ENCODE data around the gene PRDM10.
A peak's percentile ranks its signal among the peaks of the same experiment; 100 is the strongest.

PRDM10 gene

DNA sequence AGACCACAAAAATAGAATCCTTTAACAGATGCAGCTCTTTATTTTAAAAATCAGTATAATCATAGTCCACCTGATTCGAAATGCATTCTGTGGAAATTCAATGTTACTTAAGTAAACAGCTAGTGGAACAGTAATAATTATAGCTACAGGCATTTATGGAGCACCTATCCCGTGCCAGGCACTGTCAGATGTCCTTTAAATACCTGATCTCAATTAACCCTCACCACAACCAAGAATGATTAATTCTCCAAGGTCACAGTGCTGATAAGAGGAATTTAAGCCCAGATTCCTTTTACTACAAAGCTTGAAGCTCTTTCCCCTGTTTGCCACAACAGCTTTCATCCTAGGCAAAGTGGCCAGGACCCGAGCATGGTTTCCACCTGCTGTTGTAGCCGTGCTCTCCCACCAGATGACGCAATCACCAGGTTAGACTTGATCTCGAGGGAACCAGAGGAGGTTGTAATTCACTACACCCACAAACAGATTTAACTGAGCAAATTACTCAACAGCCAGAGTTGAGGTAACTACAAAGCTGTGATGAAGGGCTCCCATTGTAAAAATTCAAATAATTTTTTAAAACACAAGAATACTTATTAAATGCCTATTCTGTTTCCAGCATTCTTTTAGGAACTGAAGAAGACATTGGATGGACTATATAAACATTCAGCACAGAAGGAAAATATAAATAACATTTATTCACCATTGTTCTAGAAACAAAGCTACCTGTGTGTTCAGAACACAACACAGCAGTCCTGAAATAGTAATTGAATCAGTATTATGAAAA is 10.3 kb downstream of the PRDM10 start:
- H3K4me3 ChIP-seq (ENCODE audit: low read depth, low read length), result no peak overlapping the region
- TF ChIP-seq MYC (IDR thresholded peaks at IDR 0.05; ENCODE audit: low read depth, low read length) (no peak; the same call in 1 of the 2 replicates), POLR2A (IDR thresholded peaks at IDR 0.05; ENCODE audit: extremely low read depth, insufficient read length) (no peak)
- TF ChIP-seq, protein P1, sequence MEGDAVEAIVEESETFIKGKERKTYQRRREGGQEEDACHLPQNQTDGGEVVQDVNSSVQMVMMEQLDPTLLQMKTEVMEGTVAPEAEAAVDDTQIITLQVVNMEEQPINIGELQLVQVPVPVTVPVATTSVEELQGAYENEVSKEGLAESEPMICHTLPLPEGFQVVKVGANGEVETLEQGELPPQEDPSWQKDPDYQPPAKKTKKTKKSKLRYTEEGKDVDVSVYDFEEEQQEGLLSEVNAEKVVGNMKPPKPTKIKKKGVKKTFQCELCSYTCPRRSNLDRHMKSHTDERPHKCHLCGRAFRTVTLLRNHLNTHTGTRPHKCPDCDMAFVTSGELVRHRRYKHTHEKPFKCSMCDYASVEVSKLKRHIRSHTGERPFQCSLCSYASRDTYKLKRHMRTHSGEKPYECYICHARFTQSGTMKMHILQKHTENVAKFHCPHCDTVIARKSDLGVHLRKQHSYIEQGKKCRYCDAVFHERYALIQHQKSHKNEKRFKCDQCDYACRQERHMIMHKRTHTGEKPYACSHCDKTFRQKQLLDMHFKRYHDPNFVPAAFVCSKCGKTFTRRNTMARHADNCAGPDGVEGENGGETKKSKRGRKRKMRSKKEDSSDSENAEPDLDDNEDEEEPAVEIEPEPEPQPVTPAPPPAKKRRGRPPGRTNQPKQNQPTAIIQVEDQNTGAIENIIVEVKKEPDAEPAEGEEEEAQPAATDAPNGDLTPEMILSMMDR (IDR thresholded peaks at IDR 0.05; ENCODE audit: low read depth, low read length), result peak; percentile 15
- TF ChIP-seq, protein P2, sequence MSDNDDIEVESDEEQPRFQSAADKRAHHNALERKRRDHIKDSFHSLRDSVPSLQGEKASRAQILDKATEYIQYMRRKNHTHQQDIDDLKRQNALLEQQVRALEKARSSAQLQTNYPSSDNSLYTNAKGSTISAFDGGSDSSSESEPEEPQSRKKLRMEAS (IDR thresholded peaks at IDR 0.05; ENCODE audit: low read depth, low read length), result peak; percentile 59
- DNase-seq (ENCODE audit: low read depth), result peak; percentile 81

DNA sequence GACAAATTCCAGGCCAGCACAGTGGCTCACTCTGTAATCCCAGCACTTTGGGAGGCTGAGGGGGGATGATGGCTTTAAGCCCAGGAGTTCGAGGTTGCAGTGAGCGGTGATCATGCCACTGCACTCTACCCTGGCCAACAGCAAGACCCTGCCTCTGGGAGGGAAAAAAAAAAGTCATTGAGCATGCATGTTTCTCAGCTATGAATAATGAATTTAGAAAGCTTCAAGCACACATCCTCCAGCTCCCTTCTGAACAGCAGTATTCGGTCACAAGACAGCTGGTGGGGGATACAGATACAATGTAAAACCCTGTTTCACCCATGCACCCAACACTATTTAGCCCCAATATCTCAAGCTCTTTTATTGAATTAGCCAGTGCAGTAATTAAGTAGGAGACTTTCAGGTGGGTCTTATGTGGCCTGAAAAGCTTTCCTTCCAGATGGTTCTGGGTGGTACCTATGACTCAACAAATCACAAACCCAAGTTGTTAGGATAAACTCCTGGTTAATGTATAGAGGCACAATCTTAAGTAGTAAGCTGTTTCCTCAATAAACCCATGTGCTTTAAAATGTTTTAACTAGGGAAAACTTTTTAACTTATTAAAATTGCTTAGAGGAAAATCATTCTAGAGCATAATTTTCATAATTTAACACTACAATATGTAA is 13.4 kb downstream of the PRDM10 start:
- H3K4me3 ChIP-seq (ENCODE audit: low read depth, low read length), result no peak overlapping the region
- TF ChIP-seq, protein P2 (IDR thresholded peaks at IDR 0.05; ENCODE audit: low read depth, low read length), result no peak
- no peak for TF ChIP-seq POLR2A (IDR thresholded peaks at IDR 0.05; ENCODE audit: extremely low read depth, insufficient read length)
- TF ChIP-seq, protein P1 (IDR thresholded peaks at IDR 0.05; ENCODE audit: low read depth, low read length), result no peak
- no peak for TF ChIP-seq MYC (IDR thresholded peaks at IDR 0.05; ENCODE audit: low read depth, low read length)
- no peak for DNase-seq (ENCODE audit: low read depth)

DNA sequence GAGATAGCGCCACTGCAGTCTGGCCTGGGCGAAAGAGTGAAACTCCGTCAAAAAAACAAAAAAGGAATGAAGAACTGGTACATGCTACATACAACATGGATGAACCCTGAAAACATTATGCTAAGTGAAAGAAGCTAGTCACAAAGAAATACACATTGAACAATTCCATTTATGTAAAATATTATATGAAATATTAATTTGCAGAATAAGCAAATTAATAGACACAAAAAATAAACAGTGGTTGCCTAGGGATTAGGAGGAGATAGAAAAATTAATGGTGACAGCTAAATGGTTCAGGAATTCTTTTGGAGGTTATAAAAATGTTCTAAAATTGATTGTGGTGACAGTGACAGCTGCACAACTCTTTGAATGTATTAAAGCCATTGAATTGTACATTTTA is 14.7 kb downstream of the PRDM10 start:
- no peak for DNase-seq (ENCODE audit: low read depth)
- no peak for TF ChIP-seq MYC (IDR thresholded peaks at IDR 0.05; ENCODE audit: low read depth, low read length)
- TF ChIP-seq POLR2A (IDR thresholded peaks at IDR 0.05; ENCODE audit: extremely low read depth, insufficient read length), result no peak
- TF ChIP-seq, protein P2 (IDR thresholded peaks at IDR 0.05; ENCODE audit: low read depth, low read length), result no peak
- TF ChIP-seq, protein P1 (IDR thresholded peaks at IDR 0.05; ENCODE audit: low read depth, low read length), result no peak
- H3K4me3 ChIP-seq (ENCODE audit: low read depth, low read length), result no peak overlapping the region

DNA sequence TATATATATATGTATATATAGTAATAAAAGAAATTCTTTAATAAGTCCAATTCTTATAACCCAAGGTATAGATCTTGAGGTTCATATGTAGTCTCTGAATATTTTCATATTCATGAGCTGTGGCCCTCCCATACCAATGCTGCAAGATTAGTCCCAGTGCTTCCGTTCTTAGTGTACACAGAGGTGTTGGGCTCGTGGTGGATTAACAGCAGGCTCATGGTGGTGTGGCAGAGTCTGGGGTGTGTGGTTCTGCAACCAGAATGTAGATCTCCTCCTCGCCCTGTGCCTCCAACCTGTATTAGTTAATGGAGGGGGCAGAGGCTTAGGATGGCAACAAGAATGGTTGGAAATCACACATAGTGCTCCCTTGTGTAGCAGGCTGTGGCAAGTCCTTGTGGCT is 16.8 kb downstream of the PRDM10 start:
- no peak for TF ChIP-seq MYC (IDR thresholded peaks at IDR 0.05; ENCODE audit: low read depth, low read length)
- TF ChIP-seq, protein P1 (IDR thresholded peaks at IDR 0.05; ENCODE audit: low read depth, low read length), result no peak
- TF ChIP-seq, protein P2 (IDR thresholded peaks at IDR 0.05; ENCODE audit: low read depth, low read length), result no peak
- TF ChIP-seq POLR2A (IDR thresholded peaks at IDR 0.05; ENCODE audit: extremely low read depth, insufficient read length), result no peak
- no peak overlapping the region for H3K4me3 ChIP-seq (ENCODE audit: low read depth, low read length)
- DNase-seq (ENCODE audit: low read depth), result no peak

DNA sequence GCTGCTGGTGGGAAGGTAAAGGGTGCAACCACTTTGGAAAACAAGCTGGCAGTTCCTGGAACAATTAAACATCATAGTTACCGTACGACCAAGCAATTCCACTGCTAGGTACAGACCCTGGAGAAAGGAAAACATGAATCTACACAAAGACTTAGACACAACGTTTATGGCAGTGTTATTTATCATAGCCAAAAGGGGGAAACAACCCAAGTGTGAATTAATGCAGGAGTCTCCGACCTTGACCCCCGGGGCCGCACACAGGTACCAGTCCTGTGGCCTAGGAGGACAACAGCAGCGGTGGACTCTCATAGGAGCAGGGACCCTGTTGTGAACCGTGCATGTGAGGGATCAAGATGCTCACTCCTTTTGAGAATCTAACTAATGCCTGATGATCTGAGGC is 22.5 kb downstream of the PRDM10 start:
- TF ChIP-seq POLR2A (IDR thresholded peaks at IDR 0.05; ENCODE audit: extremely low read depth, insufficient read length) (no peak), MYC (IDR thresholded peaks at IDR 0.05; ENCODE audit: low read depth, low read length) (no peak)
- TF ChIP-seq, protein P2 (IDR thresholded peaks at IDR 0.05; ENCODE audit: low read depth, low read length), result no peak
- TF ChIP-seq, protein P1 (IDR thresholded peaks at IDR 0.05; ENCODE audit: low read depth, low read length), result no peak
- no peak for DNase-seq (ENCODE audit: low read depth)

More for the DNA sequence above, 22.5 kb downstream of the PRDM10 start:
- no peak overlapping the region for H3K4me3 ChIP-seq (ENCODE audit: low read depth, low read length)

All from NB4 (cell line).